T-helper 2 cell treated with Interferon-gamma antibody and Interleukin-4, amounts not matched to agents 5 μg/mL and 100 μg/mL, for 36 hours (primary cell): ENCODE results near the gene TMEM260.
"Not testable (repeated sequence)": the region's sequence is repeated elsewhere in the genome, so short reads cannot be mapped to it uniquely, and the experiment has no call there.

Experiments
- DNase-seq: peaks from one replicate; pipeline ENCODE4 v3.0.0; 2021; ENCODE audit warnings: low spot score
- H3K27ac Mint-ChIP-seq: one replicate; pipeline ENCODE4 v1.8.0; 2021; ENCODE audit warnings: mild to moderate bottlenecking, mixed read lengths
- H3K27me3 Mint-ChIP-seq: one replicate; pipeline ENCODE4 v1.8.0; 2021; ENCODE audit warnings: low read depth, mixed read lengths
- H3K36me3 Mint-ChIP-seq: one replicate; pipeline ENCODE4 v1.8.0; 2021; ENCODE audit warnings: low read depth, mixed read lengths
- H3K4me1 Mint-ChIP-seq: one replicate; pipeline ENCODE4 v1.8.0; 2021; ENCODE audit warnings: low read depth, mixed read lengths
- H3K4me3 Mint-ChIP-seq: one replicate; pipeline ENCODE4 v1.8.0; 2022; ENCODE audit warnings: mild to moderate bottlenecking, moderate library complexity, mixed read lengths
- H3K9me3 Mint-ChIP-seq: one replicate; pipeline ENCODE4 v1.8.0; 2021; ENCODE audit warnings: mixed read lengths

Gene TMEM260

DNA sequence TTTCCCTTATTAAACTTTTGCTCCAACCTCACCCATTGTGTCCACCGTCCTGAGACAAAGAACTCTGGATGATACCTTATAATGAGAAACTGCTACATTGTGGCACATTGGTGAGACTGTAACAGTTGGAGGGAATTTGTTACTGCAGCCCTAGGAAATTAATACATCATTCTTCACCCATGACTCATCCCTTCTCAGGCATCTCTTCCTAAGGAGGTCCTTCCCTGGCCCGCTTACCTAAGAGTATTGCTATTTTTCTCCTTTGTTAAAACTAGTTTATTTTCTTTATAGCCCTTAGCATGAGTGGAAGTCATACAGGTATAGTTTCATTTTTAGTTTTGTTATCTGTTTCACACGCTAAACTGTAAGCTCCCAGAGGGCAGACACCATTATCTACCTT, 87.1 kb downstream of the TMEM260 start:
- Mint-ChIP-seq H3K9me3 (peaks cover 12% of the 10 kb centered on the region), H3K27me3 (no peaks in the 10 kb centered on the region), H3K36me3 (no peaks in the 10 kb centered on the region), H3K27ac (no peak overlapping the region), H3K4me1 (no peaks in the 10 kb centered on the region), H3K4me3 (no peak overlapping the region)
- DNase-seq: no peak

DNA sequence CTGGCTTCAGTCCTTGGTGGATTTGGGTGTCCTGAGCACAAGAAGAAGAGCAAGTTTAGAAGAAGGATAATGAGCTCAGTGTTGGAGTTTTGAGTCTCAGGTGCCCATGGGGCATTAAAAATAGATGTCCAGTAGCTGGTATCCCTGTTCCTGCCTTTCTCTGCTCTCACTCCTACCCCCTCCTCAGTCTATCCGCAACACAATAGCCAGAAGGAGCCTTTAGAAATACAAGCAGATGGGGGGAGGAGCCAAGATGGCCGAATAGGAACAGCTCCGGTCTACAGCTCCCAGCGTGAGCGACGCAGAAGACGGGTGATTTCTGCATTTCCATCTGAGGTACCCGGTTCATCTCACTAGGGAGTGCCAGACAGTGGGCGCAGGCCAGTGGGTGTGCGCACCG, 87.7 kb downstream of the TMEM260 start:
- not testable (repeated sequence) for DNase-seq, H3K4me3 Mint-ChIP-seq, H3K36me3 Mint-ChIP-seq, H3K27ac Mint-ChIP-seq, H3K27me3 Mint-ChIP-seq, H3K4me1 Mint-ChIP-seq
- H3K9me3 Mint-ChIP-seq: peaks cover 12% of the 10 kb centered on the region

DNA sequence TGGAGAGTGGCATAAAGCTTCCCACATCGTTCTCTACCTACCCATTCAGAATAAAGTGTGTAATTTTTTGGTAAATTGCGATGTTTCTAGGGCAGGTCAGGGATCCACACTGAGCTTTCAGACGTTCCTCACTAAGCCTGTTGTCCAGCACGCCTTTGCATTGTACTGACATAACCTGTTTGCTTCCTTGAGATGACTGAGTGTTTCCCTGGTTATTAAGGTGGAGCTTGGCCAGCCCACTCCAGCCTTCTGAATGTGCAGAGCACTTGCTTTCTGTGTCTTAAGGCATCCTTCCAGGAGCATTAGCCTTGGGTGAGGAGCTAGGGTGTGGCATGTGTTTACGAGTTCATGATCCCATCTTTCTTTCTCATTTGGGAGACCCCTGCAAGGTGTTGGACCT, 96.4 kb downstream of the TMEM260 start:
- Mint-ChIP-seq H3K9me3 (peaks cover 4% of the 10 kb centered on the region), H3K4me1 (no peaks in the 10 kb centered on the region), H3K4me3 (no peak overlapping the region), H3K36me3 (no peaks in the 10 kb centered on the region), H3K27me3 (no peaks in the 10 kb centered on the region), H3K27ac (no peak overlapping the region)
- no peak for DNase-seq

DNA sequence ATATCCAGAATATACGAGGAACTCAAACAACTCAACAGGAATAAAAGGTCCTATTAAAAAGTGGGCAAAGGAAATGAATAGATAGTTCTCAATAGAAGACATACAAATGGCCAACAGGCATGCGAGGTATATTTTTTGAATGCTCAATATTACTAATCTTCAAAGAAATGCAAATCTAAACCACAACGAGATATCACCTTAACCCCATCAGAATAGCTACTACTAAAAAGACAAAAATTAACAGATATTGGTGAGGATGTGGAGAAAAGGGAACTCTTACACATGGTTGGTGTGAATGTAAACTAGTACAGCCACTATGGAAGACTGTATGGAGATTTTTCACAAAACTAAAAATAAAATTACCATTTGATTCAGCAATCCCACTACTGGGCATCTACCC, 99.2 kb downstream of the TMEM260 start:
- Mint-ChIP-seq H3K4me3 (no peak overlapping the region), H3K4me1 (no peaks in the 10 kb centered on the region), H3K9me3 (peaks cover under 1% of the 10 kb centered on the region), H3K36me3 (no peaks in the 10 kb centered on the region), H3K27ac (no peak overlapping the region), H3K27me3 (no peaks in the 10 kb centered on the region)
- no peak for DNase-seq

DNA sequence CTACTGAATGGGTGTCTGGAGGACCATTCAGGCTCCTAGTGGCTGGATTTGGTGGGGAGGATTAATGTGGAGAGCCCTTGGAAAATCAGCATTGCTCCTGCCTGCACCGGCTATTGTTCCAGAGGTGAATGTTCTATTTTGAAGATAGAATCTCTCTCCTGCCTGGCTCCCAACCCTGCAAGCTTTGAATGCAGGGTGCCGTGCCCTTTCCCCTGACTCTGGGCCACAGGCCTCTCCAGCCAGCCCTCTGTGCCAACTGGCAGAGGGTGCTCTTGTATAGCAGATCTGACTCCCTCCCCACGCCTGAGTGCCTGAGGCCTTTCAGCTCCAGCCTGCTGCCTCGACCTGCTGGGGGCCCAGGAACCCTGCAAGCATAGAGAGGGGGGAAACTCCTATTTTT, 106.8 kb downstream of the TMEM260 start:
- no peaks in the 10 kb centered on the region for H3K9me3 Mint-ChIP-seq
- no peaks in the 10 kb centered on the region for H3K36me3 Mint-ChIP-seq
- no peaks in the 10 kb centered on the region for H3K27me3 Mint-ChIP-seq
- no peaks in the 10 kb centered on the region for H3K4me1 Mint-ChIP-seq
- DNase-seq: no peak
- no peak overlapping the region for H3K27ac Mint-ChIP-seq
- no peak overlapping the region for H3K4me3 Mint-ChIP-seq

DNA sequence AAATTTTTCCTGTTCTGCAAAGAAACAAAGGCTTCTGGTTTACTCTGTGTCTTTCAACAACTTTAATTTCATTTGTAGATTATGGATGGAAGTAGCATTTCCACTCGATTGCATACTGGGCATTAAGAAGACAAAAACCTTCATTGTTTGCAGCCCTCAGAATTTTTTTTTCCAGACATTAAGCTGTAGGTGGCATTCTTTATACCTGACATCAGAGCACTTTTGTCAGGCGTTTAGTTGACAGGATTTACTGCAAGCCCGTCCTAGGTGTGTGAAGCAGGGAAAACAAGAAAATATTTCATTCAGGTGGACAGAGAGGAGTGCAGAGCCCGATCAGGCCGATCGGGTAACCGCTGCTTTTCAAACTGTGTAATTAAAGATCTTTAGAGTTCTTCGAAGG, 107.5 kb downstream of the TMEM260 start:
- Mint-ChIP-seq H3K4me1 (no peaks in the 10 kb centered on the region), H3K27ac (no peak overlapping the region), H3K4me3 (no peak overlapping the region), H3K27me3 (no peaks in the 10 kb centered on the region), H3K36me3 (no peaks in the 10 kb centered on the region), H3K9me3 (no peaks in the 10 kb centered on the region)
- DNase-seq: no peak

DNA sequence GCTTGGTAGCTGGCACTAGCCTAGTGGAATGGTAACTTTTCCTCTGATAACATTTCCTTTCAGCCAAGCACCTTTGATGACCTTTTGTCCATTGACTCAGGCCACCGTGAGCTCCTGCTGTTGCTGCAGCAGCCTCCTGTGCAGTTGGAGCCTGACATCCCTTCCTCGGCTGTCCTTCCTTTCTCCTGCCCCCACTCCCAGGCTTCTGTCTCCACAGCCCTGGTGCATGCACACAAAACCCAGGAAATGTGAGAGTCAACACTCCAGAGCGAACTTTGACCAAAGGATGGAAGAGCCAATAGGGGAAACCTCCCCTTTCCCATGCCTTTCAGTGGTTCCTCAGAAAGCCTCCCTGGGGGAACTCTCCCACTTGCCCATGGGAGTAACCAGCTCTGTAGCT, 115.0 kb downstream of the TMEM260 start:
- no peaks in the 10 kb centered on the region for H3K9me3 Mint-ChIP-seq
- H3K36me3 Mint-ChIP-seq: no peaks in the 10 kb centered on the region
- H3K4me1 Mint-ChIP-seq: no peaks in the 10 kb centered on the region

DNA sequence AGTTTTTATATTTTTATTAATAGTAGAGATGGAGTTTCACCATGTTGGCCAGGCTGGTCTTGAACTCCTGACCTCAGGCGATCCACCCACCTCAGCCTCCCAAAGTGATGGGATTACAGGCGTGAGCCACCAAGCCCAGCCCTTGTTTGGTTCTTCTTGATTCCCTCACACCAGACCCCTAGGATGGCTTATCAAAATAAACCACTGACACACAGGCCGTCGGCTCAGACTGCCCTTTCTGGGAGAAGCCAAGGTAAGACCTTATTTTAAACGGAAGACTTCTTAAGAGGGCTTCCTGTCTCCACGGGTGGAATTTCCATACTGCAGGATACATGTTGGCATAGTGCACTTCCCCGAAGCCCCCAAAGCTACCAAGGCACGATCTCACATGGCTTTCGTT, 115.6 kb downstream of the TMEM260 start:
- DNase-seq, H3K4me3 Mint-ChIP-seq, H3K36me3 Mint-ChIP-seq, H3K27ac Mint-ChIP-seq, H3K9me3 Mint-ChIP-seq, H3K27me3 Mint-ChIP-seq, H3K4me1 Mint-ChIP-seq: not testable (repeated sequence)

More for the DNA sequence above, 115.0 kb downstream of the TMEM260 start:
- no peak for DNase-seq
- Mint-ChIP-seq H3K27ac (no peak overlapping the region), H3K27me3 (no peaks in the 10 kb centered on the region), H3K4me3 (no peak overlapping the region)
